SK-N-SH (cell line): Measurements from ENCODE around the gene MINDY4. TPM values are rescaled to one million over a fixed set of nuclear protein-coding genes. Genes with fewer than 3 reads are reported as not detected.

Source experiments
- CTCF ChIA-PET: fragments of 300-600, 350-600 bp; formaldehyde crosslinking; extraction: SDS; loops from one replicate; lab custom pipeline; 2021; lab: Yijun Ruan, JAX
- POLR2A ChIA-PET: fragments of 350-600 bp; sonication (Branson Sonifier 250); formaldehyde crosslinking; extraction: SDS; loops from one replicate; lab custom pipeline; 2020; ENCODE audit warnings: antibody characterized with exemption, inconsistent platforms; lab: Yijun Ruan, JAX
- DNase-seq: peaks from one replicate; pipeline ENCODE4 v3.0.0; 2012
- H2AFZ ChIP-seq: fragments of 200-600 bp; sonication (generic); 2 replicates; pipeline ENCODE4 v1.8.1; 2016; ENCODE audit warnings: antibody characterized with exemption, mild to moderate bottlenecking, low read depth
- H3F3A ChIP-seq: fragments of 200-600 bp; sonication (generic); replicated peaks from 2 replicates; pipeline ENCODE3; 2016; ENCODE audit warnings: antibody characterized with exemption, mild to moderate bottlenecking; ENCODE audit not compliant: insufficient read depth
- H3K27ac ChIP-seq, 2 experiments: fragments of 200-500 bp in 1 of 2; fragments of 200-600 bp in 1 of 2; sonication (Bioruptor generic) in 1 of 2; sonication (generic), shearing (Covaris generic) in 1 of 2; 2 replicates each; pipeline versions ENCODE4 v1.5.1 to v1.6.1; 2014 to 2016; ENCODE audit warnings: low read depth in 2 of 2, inconsistent platforms in 1 of 2, low read length in 1 of 2, mild to moderate bottlenecking in 1 of 2, mixed read lengths in 1 of 2
- H3K27me3 ChIP-seq: fragments of 200-600 bp; sonication (generic), shearing (Covaris generic); 2 replicates; pipeline ENCODE4 v1.6.1; 2016; ENCODE audit warnings: mixed run types; ENCODE audit not compliant: insufficient read depth
- H3K36me3 ChIP-seq, 2 experiments: fragments of 200-500 bp in 1 of 2; fragments of 200-600 bp in 1 of 2; sonication (Bioruptor generic) in 1 of 2; sonication (generic) in 1 of 2; replicated peaks in 1 of 2; 2 replicates each; pipeline versions ENCODE3 to v1.5.1; 2014 to 2016; ENCODE audit warnings: low read length in 1 of 2, mild to moderate bottlenecking in 1 of 2; ENCODE audit not compliant: insufficient read depth in 2 of 2, control insufficient read depth in 1 of 2
- H3K4me1 ChIP-seq, 2 experiments: fragments of 200-500 bp in 1 of 2; fragments of 200-600 bp in 1 of 2; sonication (Bioruptor generic) in 1 of 2; sonication (generic), shearing (Covaris generic) in 1 of 2; 2 replicates each; pipeline versions ENCODE4 v1.5.1 to v1.6.1; 2014 to 2016; ENCODE audit warnings: low read depth in 1 of 2, low read length in 1 of 2, mixed run types in 1 of 2; ENCODE audit not compliant: insufficient read depth in 2 of 2, control insufficient read depth in 1 of 2
- H3K4me2 ChIP-seq: fragments of 200-600 bp; sonication (generic), shearing (Covaris generic); 2 replicates; pipeline ENCODE4 v1.6.1; 2017; ENCODE audit warnings: mixed run types
- H3K4me3 ChIP-seq, 2 experiments: fragments of 200-500 bp in 1 of 2; fragments of 200-600 bp in 1 of 2; sonication (Bioruptor generic) in 1 of 2; sonication (generic), shearing (Covaris generic) in 1 of 2; 2 replicates each; pipeline versions ENCODE4 v1.5.1 to v1.8.1; 2014 to 2016; ENCODE audit warnings: low read depth in 2 of 2, inconsistent platforms in 1 of 2, low read length in 1 of 2, mild to moderate bottlenecking in 1 of 2, mixed read lengths in 1 of 2, moderate library complexity in 1 of 2
- H3K79me2 ChIP-seq: fragments of 200-600 bp; sonication (generic); 2 replicates; pipeline ENCODE4 v1.8.1; 2017; ENCODE audit warnings: mild to moderate bottlenecking; ENCODE audit not compliant: insufficient read depth
- H3K9ac ChIP-seq: fragments of 200-600 bp; sonication (generic); 2 replicates; pipeline ENCODE4 v1.6.1; 2017; ENCODE audit warnings: mixed run types
- H3K9me2 ChIP-seq: fragments of 200-600 bp; sonication (generic); 2 replicates; pipeline ENCODE4 v1.6.1; 2017; ENCODE audit warnings: mixed run types
- H3K9me3 ChIP-seq: fragments of 200-600 bp; sonication (generic); 2 replicates; pipeline ENCODE4 v1.6.1; 2017; ENCODE audit warnings: mixed run types, mild to moderate bottlenecking, moderate library complexity
- H4K20me1 ChIP-seq: fragments of 200-600 bp; sonication (generic); 2 replicates; pipeline ENCODE4 v1.6.1; 2017; ENCODE audit warnings: mild to moderate bottlenecking, mixed run types; ENCODE audit not compliant: insufficient read depth
- EP300 ChIP-seq, 2 experiments: IDR thresholded peaks; 2 replicates each; pipeline versions ENCODE4 v1.4.0 to v1.6.1; 2012; ENCODE audit warnings: borderline replicate concordance in 1 of 2, low read depth in 1 of 2, low read length in 1 of 2
- FOXM1 ChIP-seq: IDR thresholded peaks from 2 replicates; pipeline ENCODE4 v1.4.0; 2012; ENCODE audit warnings: low read depth, mild to moderate bottlenecking
- MAX ChIP-seq: IDR thresholded peaks from 2 replicates; pipeline ENCODE4 v1.4.0; 2012; ENCODE audit warnings: low read depth
- NFIC ChIP-seq: IDR thresholded peaks from 2 replicates; pipeline ENCODE4 v1.4.0; 2012; ENCODE audit warnings: borderline replicate concordance
- SIN3A ChIP-seq: IDR thresholded peaks from 2 replicates; pipeline ENCODE4 v1.6.1; 2012; ENCODE audit warnings: low read depth, mild to moderate bottlenecking, low read length, moderate library complexity, borderline replicate concordance
- TCF12 ChIP-seq: IDR thresholded peaks from 2 replicates; pipeline ENCODE4 v1.4.0; 2012
- ZBTB33 ChIP-seq: IDR thresholded peaks from 2 replicates; pipeline ENCODE4 v1.4.0; 2012; ENCODE audit warnings: low read depth, borderline replicate concordance
- WGBS: methylation state at CpG from one replicate; pipeline ENCODE4 v1.1.6; 2017; ENCODE audit warnings: low lambda C conversion rate; 5-methylcytosine and 5-hydroxymethylcytosine counted together
- polyA plus RNA-seq, 3 experiments: library from polyadenylated mRNA; depleted of rRNA; stranded (reverse); fragments of >200 nt; gene quantifications; 2 replicates each; pipeline ENCODE4 v1.2.3, GENCODE V29; 2012

MINDY4 gene
- polyA plus RNA-seq, 1 of the 3 experiments (the other 2 are of a cell fraction): 1.8 TPM

- Histone ChIP-seq H3K9me3 (no peaks in the 10 kb centered on the region), H4K20me1 (no peaks in the 10 kb centered on the region)
- 39% methylated on average over 6 of the region's 6 CpGs for WGBS
- TF ChIP-seq NFIC (peak; percentile 52), TCF12 (peak; percentile 20; the same call in 1 of the 2 replicates), FOXM1 (no peak)
- TF ChIP-seq, all 33 proteins: peak for 2
- H2AFZ ChIP-seq: no peak overlapping the region
- H3K27me3 ChIP-seq: peaks cover 3% of the 10 kb centered on the region; the same call in 1 of the 2 replicates
- ChIA-PET POLR2A (no interaction called here), CTCF (interaction anchor here (1.3 to 2.6 kb wide), 2 partner anchors 24 to 174 kb away, joined by 4 to 12 read pairs; no protein-coding TSS in a partner anchor)
- H3K4me3 ChIP-seq: no peak overlapping the region
- H3K4me1 ChIP-seq: no peaks in the 10 kb centered on the region; a peak in 1 of 4 replicates
- H3K27ac ChIP-seq: peak overlapping the region in 1 of 2 experiments; percentile 70; a peak in 1 of 4 replicates
- no peaks in the 10 kb centered on the region for H3K79me2 ChIP-seq
- no peaks in the 10 kb centered on the region for H3F3A ChIP-seq
- H3K36me3 ChIP-seq: no peaks in the 10 kb centered on the region
- no peak overlapping the region for H3K9ac ChIP-seq
- no peaks in the 10 kb centered on the region for H3K9me2 ChIP-seq
- no peak for DNase-seq
- no peak overlapping the region for H3K4me2 ChIP-seq
Measured at GRCh38 chr7:30764030-30764975, 6.9 kb upstream of the MINDY4 start.

- no peaks in the 10 kb centered on the region for H3K36me3 ChIP-seq
- H3K9me2 ChIP-seq: no peaks in the 10 kb centered on the region
- ChIA-PET CTCF (no interaction called here), POLR2A (no interaction called here)
- H3K4me2 ChIP-seq: no peak overlapping the region
- no peaks in the 10 kb centered on the region for H3K27me3 ChIP-seq
- H3K9me3 ChIP-seq: no peaks in the 10 kb centered on the region
- WGBS: 42% methylated on average over 2 of the region's 2 CpGs
- H3K9ac ChIP-seq: no peak overlapping the region
- TF ChIP-seq ZBTB33: no peak
- TF ChIP-seq SIN3A: no peak
- no peak for TF ChIP-seq EP300 (IDR thresholded peaks at IDR 0.05; ENCODE audit: borderline replicate concordance in 1 of 2, low read depth in 1 of 2, low read length in 1 of 2)
- no peak for TF ChIP-seq MAX
- no peak overlapping the region for H2AFZ ChIP-seq
- no peak for DNase-seq
- H3K4me1 ChIP-seq: no peaks in the 10 kb centered on the region; a peak in 1 of 4 replicates
- H4K20me1 ChIP-seq: no peaks in the 10 kb centered on the region
- no peaks in the 10 kb centered on the region for H3K79me2 ChIP-seq
- H3K27ac ChIP-seq: peak overlapping the region in 1 of 2 experiments; percentile 30; a peak in 1 of 4 replicates
- no peaks in the 10 kb centered on the region for H3F3A ChIP-seq
- H3K4me3 ChIP-seq: no peak overlapping the region
Measured at GRCh38 chr7:30765408-30765807, 5.8 kb upstream of the MINDY4 start.
